ENCODE measurements around the gene MEG3.

- TF ChIP-seq EZH2 (IDR thresholded peaks at IDR 0.05) (no peak), POLR2AphosphoS5 (IDR thresholded peaks at IDR 0.05; ENCODE audit: borderline replicate concordance, low read depth, low read length) (no peak)
Measured at GRCh38 chr14:100786576-100787219, 39.2 kb upstream of the MEG3 start.

Measured in SK-N-MC (cell line).